Endodermal cell (in vitro differentiated cells): ENCODE measurements around the gene EIPR1. TPM values are rescaled to one million over a fixed set of nuclear protein-coding genes. Genes with fewer than 3 reads are reported as not detected.
A peak's percentile ranks its signal among the peaks of the same experiment; 100 is the strongest.

ENCODE experiments used
- DNase-seq: peaks from one replicate; pipeline ENCODE4 v3.0.0-alpha.2; 2017
- H3K27ac ChIP-seq: 2 replicates; pipeline ENCODE4 v1.5.1; 2013; ENCODE audit warnings: mild to moderate bottlenecking, low read depth, low read length, moderate library complexity
- H3K27me3 ChIP-seq: 2 replicates; pipeline ENCODE4 v1.6.1; 2013; ENCODE audit warnings: mild to moderate bottlenecking, low read length, moderate library complexity; ENCODE audit not compliant: insufficient read depth, control insufficient read depth, poor library complexity, severe bottlenecking
- H3K36me3 ChIP-seq: 2 replicates; pipeline ENCODE4 v1.7.0; 2013; ENCODE audit warnings: mild to moderate bottlenecking, low read length, moderate library complexity; ENCODE audit not compliant: control insufficient read depth, insufficient read depth
- H3K4me1 ChIP-seq: one replicate; pipeline ENCODE4 v1.7.0; 2013; ENCODE audit warnings: low read length; ENCODE audit not compliant: control insufficient read depth, insufficient read depth
- H3K4me3 ChIP-seq: 2 replicates; pipeline ENCODE4 v1.5.1; 2013; ENCODE audit warnings: mild to moderate bottlenecking, low read length, moderate library complexity
- H3K9ac ChIP-seq: 2 replicates; pipeline ENCODE4 v1.6.1; 2013; ENCODE audit warnings: mild to moderate bottlenecking, low read length, moderate library complexity; ENCODE audit not compliant: poor library complexity, severe bottlenecking; ENCODE audit errors: extremely low read depth
- H3K9me3 ChIP-seq: 2 replicates; pipeline ENCODE4 v1.6.1; 2013; ENCODE audit warnings: mild to moderate bottlenecking, low read length, moderate library complexity; ENCODE audit not compliant: control insufficient read depth
- H3K27ac Mint-ChIP-seq: 2 replicates; pipeline ENCODE4 v1.8.0; 2020; ENCODE audit warnings: mixed read lengths
- H3K27me3 Mint-ChIP-seq: 2 replicates; pipeline ENCODE4 v1.8.0; 2021; ENCODE audit warnings: mild to moderate bottlenecking, mixed read lengths; ENCODE audit not compliant: insufficient read depth
- H3K36me3 Mint-ChIP-seq: 2 replicates; pipeline ENCODE4 v1.8.0; 2020; ENCODE audit warnings: low read depth, mixed read lengths
- H3K4me1 Mint-ChIP-seq: 2 replicates; pipeline ENCODE4 v1.8.0; 2020; ENCODE audit warnings: mixed read lengths
- H3K4me3 Mint-ChIP-seq: 2 replicates; pipeline ENCODE4 v1.8.0; 2020; ENCODE audit warnings: mild to moderate bottlenecking, moderate library complexity, mixed read lengths
- H3K9me3 Mint-ChIP-seq: 2 replicates; pipeline ENCODE4 v1.8.0; 2020; ENCODE audit warnings: mild to moderate bottlenecking, mixed read lengths
- WGBS, 2 experiments: methylation state at CpG; one replicate each; pipeline versions ENCODE4 v1.1.5 to v1.1.7; 2013; ENCODE audit warnings: missing lambda C conversion rate in 2 of 2, mixed read lengths in 1 of 2; ENCODE audit not compliant: insufficient coverage in 1 of 2, insufficient read length in 1 of 2; 5-methylcytosine and 5-hydroxymethylcytosine counted together
- total RNA-seq, 2 donors: library from RNA; stranded (reverse); fragmentation: NEBNext Ultra II Directional in 1 of 2; extraction: Animal tissue kit (Norgen Biotek cat#: 25700) in 1 of 2; gene quantifications; 2 replicates in 1 of 2; 3 replicates in 1 of 2; pipeline ENCODE4 v1.2.1, GENCODE V29; 2021
- TF ChIP-seq, protein P1 (sequence below): fragments of 200-600 bp; sonication (generic); conservative IDR thresholded peaks from 2 replicates; pipeline ENCODE4 v1.5.0; 2021; ENCODE audit warnings: antibody characterized with exemption, mild to moderate bottlenecking

Gene EIPR1
- total RNA-seq, 2 donors from 2014 or later, result 30.1 to 36.8 TPM

DNA sequence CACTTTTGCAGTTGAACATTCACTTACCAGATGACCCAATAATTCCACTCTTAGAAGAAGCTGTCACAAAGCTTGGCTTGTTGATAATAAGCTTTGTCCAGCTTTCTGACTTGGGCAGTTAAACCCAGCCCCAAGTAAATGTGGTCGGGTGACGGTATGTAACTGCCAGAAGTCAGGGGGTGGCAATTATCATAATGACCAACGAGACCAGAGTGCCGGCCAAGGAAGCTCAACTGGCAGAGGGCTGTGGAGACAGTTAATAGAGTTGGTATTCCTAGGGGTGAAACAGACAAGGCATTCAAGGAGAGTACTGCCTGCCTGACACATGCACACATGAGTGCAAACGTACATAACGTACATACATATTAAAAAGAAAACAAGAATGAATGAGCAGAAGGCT is 116.7 kb downstream of the EIPR1 start:
- H3K4me1 Mint-ChIP-seq, result peaks cover 11% of the 10 kb centered on the region
- DNase-seq, result no peak
- WGBS, 2 experiments, result 94 to 98% methylated on average over 5 to 6 of the region's 6 CpGs
- H3K27me3 Mint-ChIP-seq, result no peaks in the 10 kb centered on the region
- Histone ChIP-seq H3K9ac (no peak overlapping the region), H3K36me3 (peaks cover 7% of the 10 kb centered on the region), H3K27ac (no peak overlapping the region), H3K27me3 (no peaks in the 10 kb centered on the region), H3K9me3 (no peaks in the 10 kb centered on the region), H3K4me1 (peaks cover 4% of the 10 kb centered on the region), H3K4me3 (no peak overlapping the region)
- TF ChIP-seq, protein P1, sequence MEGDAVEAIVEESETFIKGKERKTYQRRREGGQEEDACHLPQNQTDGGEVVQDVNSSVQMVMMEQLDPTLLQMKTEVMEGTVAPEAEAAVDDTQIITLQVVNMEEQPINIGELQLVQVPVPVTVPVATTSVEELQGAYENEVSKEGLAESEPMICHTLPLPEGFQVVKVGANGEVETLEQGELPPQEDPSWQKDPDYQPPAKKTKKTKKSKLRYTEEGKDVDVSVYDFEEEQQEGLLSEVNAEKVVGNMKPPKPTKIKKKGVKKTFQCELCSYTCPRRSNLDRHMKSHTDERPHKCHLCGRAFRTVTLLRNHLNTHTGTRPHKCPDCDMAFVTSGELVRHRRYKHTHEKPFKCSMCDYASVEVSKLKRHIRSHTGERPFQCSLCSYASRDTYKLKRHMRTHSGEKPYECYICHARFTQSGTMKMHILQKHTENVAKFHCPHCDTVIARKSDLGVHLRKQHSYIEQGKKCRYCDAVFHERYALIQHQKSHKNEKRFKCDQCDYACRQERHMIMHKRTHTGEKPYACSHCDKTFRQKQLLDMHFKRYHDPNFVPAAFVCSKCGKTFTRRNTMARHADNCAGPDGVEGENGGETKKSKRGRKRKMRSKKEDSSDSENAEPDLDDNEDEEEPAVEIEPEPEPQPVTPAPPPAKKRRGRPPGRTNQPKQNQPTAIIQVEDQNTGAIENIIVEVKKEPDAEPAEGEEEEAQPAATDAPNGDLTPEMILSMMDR, result no peak
- peaks cover 4% of the 10 kb centered on the region for H3K36me3 Mint-ChIP-seq
- no peak overlapping the region for H3K4me3 Mint-ChIP-seq
- H3K27ac Mint-ChIP-seq, result no peak overlapping the region
- no peaks in the 10 kb centered on the region for H3K9me3 Mint-ChIP-seq

DNA sequence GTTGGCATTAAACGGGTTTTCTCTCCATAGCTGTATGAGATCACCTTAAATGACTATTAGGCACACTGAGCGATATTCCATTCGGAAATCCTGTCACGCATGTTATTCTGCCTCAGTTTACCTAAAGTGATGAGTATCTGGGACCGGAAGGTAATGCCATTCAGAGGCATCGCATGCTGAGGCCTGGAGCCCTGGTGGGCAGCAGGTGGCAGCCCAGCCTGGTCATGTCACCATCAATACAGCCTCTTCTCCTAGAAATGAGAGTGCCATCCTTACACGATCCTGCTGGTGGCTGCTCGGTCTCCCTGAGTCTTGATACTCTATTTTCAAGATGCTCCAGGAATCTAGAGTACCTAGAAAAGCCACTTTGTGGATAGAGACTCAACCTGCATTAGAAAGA is 119.8 kb downstream of the EIPR1 start:
- Histone ChIP-seq H3K36me3 (peaks cover 12% of the 10 kb centered on the region), H3K4me1 (no peaks in the 10 kb centered on the region), H3K9ac (no peak overlapping the region), H3K4me3 (no peak overlapping the region), H3K27me3 (no peaks in the 10 kb centered on the region), H3K27ac (no peak overlapping the region), H3K9me3 (no peaks in the 10 kb centered on the region)
- H3K9me3 Mint-ChIP-seq, result no peaks in the 10 kb centered on the region
- 94 to 98% methylated on average over 8 of the region's 8 CpGs for WGBS, 2 experiments
- DNase-seq, result no peak
- TF ChIP-seq, protein P1, result no peak
- no peak overlapping the region for H3K27ac Mint-ChIP-seq
- H3K27me3 Mint-ChIP-seq, result no peaks in the 10 kb centered on the region
- peaks cover 17% of the 10 kb centered on the region for H3K36me3 Mint-ChIP-seq
- no peak overlapping the region for H3K4me3 Mint-ChIP-seq
- no peaks in the 10 kb centered on the region for H3K4me1 Mint-ChIP-seq

DNA sequence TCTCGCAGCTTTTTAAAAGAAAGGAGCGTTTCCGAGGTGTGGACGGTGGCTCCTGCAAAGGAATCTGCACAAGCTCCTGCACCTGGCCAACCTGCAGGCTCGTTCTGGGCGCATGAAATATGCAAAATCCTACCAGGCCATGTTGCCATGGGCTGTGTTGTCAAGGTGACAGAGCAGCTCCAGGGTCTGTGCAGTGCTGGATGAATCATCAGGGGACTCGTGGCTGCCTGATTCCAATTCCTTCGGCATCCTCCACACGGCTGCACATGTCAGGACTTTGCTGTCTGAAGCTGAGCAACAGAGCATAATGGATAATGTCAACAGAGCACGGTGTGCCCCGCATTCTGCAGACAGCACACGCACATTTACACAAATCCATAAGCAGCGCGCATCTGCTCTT is 120.5 kb downstream of the EIPR1 start:
- Mint-ChIP-seq H3K4me1 (no peaks in the 10 kb centered on the region), H3K27me3 (no peaks in the 10 kb centered on the region), H3K36me3 (peaks cover 21% of the 10 kb centered on the region), H3K9me3 (no peaks in the 10 kb centered on the region), H3K4me3 (no peak overlapping the region), H3K27ac (peak overlapping the region; percentile 64)
- TF ChIP-seq, protein P1, result no peak
- no peaks in the 10 kb centered on the region for H3K27me3 ChIP-seq
- H3K9me3 ChIP-seq, result no peaks in the 10 kb centered on the region
- WGBS, 2 experiments, result 89% methylated on average over 12 to 14 of the region's 14 CpGs
- H3K4me3 ChIP-seq, result no peak overlapping the region
- H3K4me1 ChIP-seq, result no peaks in the 10 kb centered on the region
- peak overlapping the region; percentile 74 for H3K27ac ChIP-seq
- H3K36me3 ChIP-seq, result peaks cover 12% of the 10 kb centered on the region
- H3K9ac ChIP-seq, result no peak overlapping the region
- DNase-seq, result no peak
